HG03135 (cell line): ENCODE results near the gene PRELID3B.

ENCODE experiments used
- ATAC-seq: cut with Tn5 transposase; IDR thresholded peaks from one replicate; pipeline ENCODE4 v1.9.1; 2021; ENCODE audit warnings: mild to moderate bottlenecking, moderate library complexity; ENCODE audit not compliant: unreplicated experiment

PRELID3B gene

DNA sequence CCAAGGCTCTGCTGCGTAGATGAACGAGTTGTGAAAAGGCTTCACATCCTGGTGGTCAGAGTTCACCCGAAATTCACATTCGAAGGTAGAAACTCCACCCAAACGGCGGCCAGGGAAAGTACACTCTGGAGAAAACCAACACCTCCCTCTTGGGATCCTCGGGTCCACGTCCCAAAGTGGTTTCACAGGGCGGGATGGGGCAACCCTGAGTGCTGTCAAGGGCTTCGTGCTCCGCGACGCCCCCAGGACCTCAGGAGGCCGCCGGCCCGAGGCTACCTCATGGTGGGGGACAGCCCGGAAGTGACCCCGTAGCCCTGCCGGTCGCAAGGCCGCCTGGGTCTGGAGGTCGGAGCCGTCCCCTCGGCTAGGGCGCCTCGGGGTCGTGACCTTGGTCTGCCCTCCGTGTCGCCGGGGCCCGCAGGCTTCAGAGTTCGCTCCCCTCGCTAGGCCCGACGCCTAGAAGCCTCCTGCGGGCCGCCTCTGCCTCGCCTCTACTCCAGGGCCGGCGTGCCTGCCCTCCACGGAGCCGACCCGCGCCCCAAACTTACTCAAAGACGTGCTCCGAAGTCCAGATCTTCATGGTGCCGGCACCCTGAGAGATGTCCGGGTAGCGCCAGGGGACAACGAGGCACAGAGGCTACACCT lies at the start of gene PRELID3B:
PRELID3B (minus strand) TSS at position 636 of the 645 bp plus-strand sequence; CDS start at position 580, 56 bp downstream.
- peak; percentile 19 for ATAC-seq

DNA sequence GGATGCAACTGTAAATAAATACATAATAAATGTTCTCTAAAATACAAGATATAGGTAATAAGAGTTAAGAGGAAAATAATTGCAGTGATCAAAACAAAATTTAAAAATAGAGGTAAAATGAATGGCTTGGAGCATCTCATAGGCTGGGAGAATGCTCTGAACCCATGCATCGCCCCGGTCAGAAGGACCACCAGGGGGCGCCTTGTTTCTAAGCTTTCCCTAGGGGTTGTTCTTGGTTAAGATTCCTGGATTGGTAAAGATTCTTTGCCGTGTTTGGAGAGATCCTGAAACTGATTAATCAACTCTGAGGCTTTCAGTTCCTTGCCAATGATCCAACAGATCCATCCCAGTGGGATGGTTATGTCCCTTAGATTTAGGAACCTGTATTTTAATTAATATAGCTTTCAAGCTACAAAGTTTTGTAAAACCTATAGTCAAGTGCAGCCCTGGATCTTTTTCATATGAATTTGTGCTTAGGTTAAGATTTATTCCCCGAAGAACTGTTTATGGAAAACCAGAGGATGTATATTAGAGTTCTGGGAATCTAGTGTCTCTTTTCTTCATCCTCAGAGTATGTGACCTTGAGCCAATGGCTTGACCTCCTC lies 45.3 kb upstream of the PRELID3B start:
- ATAC-seq, result no peak

DNA sequence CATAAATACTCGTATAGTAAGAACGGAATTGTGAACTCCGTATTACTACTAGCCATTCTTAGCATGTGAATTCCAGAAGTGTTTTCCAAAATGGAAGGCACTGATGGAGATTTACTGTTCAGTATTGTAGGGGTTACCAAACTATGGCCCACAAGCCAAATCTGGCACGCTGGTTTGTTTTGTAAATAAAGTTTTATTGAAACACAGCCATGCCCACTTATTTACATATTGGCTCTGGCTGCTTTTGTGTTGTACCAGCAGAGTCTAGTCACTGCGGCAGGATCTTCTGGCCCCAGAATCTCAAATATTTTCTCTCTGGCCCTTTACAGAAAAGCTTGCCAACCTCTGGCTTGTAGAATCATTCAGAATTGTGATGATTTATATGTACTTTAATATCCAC lies 44.3 kb upstream of the PRELID3B start:
- ATAC-seq, result no peak

DNA sequence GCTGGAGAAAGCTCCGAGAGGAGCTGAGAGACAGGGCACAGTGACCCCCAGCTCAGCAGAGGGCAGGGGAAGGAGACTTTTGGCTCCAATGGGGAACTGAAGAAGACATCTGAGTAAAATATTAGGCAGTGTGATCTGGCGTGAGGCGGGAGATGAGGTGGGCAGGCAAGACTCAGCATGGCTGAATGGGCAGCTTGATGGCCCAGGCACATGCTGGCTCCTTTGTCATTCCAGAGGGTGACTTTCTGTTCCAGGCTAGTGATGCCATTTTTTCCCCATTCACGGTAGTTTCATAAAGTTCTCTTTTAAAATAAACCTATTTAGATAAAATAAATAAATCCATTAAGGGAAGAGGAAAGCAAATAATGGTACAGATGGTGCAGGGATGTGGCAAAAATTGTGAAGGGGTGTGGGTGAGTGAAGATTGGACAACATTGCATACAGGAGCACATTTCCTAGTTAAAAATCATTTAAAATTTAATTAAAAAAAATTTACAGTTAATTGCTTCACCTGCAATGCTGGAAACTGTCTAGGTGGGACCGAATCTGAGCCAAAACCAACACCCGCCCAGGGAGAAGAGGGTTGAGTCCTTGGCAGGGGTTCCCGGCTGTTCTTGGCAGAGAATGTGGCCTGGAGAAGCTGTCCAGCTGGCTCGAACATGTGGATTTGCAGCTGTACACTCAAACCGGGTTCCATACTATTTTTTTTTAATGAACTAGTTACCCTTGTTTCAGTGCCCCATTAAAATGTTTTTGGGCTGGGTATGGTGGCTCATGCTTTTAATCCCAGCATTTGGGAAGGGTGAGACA lies 41.7 kb upstream of the PRELID3B start:
- no peak for ATAC-seq

DNA sequence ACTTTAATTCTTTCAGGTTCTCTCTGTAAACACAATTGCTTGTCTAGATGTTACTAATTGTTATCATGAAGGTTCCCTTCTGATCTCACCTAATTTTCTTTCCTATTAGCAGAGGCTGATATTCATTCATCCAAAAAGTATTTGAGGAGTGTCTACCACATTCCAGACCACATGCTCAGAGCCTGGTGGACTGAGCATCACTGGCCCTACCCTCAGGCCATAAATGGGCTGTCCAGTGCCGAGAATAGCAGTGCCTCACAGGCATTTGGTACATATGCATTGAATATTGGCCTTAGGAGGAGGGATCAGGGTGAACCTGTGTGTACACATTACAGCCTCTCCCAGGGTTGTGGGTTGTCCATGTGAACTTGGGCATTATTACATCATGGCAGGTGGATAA lies 40.4 kb upstream of the PRELID3B start:
- ATAC-seq, result no peak

DNA sequence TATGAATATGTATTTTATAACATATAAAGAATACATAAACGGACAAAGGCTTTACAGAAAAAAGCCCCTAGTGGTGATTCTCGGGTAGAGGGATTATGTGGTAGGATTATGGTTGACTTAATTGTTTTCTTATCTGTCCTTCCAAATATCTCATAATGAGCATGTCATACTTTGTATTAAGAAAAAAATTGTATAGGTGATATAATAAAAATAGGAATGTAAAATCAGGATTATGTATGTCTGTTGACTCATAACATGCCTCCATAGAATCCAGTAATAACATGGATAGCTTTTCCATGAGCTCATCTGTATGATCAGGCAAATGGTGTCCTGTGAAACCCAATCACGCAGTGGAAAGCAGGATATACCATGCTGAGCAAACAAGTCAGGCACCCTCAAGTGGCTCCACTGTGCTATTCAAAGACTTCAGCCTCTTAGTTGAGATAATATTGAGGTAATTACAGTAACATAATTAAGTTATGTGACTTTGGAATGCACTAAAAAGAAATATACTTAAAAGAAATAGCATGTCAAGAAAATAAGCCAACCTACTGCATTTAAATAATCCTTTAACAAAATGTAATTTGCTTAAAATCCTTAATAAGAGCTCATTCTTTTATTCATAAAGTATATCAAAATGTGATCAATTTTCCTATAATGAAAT lies 39.6 kb upstream of the PRELID3B start:
- ATAC-seq, result no peak

DNA sequence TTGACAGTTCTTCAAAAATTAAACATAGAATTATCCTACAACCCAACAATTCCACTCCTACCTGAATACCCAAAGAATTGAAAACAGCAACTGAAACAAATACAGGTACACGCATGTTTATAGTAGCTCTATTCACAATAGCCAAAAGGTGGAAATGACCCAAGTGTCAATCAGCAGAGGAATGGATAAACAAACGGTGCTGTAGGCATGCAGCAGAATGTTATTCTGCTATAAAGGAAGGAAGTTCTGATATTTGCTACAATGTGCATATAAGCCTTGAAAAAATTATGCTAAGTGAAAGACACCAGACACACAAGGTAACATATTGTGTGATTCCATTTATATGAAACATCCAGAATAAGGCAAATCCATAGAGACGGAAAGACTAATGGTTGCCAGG lies 38.5 kb upstream of the PRELID3B start:
- ATAC-seq, result no peak

DNA sequence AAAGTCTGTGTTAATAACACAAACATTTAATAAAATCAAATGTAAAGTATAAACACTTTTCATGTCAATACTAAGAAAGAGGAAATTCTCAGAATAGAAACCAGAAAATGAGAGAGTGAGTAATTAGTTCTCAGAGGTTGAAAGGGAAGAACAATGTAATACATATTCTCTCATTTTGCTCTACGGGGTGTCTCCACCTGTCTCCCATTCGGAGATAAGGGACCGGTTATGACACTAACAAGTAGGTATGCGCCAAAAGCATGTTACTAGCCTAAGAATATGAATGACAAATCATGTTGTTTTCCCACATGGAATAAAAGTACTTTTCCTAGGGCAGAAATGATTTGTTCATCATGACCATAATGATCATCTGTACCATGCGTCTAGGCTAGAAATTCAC lies 35.6 kb upstream of the PRELID3B start:
- ATAC-seq, result no peak

DNA sequence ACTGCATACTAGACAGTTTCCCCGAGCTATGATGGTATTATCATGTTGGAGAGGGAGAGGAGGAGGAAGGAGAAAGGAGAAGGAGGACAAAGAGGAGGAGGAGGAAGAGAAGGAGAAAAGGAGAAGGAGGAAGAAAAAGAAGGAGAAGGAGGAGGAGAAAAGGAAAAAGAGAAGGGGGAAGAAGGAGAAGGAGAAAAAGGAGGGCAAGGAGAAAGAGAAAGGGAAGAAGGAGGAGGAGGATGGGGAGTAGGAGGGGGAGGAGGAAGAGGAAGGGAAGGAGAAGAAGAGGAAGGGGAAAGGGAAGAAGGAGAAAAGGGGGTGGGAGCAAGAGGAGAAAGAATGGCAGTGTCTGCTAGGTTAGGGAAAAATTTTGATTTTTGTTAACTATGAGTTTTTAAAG lies 35.1 kb upstream of the PRELID3B start:
- no peak for ATAC-seq

DNA sequence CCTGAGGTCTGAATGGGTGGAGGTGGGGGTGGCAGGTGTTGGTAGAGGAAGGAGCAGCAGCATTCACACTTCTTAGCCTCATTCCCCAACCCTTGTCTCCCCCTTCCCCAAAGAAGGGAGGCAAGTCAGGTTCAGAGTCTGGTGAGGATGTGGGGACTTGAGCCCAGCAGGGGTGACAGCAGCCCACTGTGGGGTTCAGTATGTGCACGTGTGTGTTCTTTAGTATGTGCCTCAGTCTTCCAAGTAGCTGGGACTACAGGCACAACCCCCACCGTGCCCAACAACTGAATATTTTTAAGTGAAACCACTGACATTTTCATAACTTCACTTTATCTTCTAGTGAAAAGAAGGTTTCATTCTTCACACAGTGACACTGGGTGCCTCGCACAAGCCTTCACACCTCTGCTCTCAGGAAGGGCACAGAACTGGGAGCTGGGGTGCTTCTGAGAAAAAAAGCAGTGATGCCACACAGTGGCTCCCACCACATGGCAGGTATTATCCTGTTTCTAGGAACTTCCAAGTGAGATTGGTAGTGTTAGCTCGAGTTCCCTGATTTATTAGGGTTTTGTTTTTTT lies 33.4 kb upstream of the PRELID3B start:
- ATAC-seq, result no peak

DNA sequence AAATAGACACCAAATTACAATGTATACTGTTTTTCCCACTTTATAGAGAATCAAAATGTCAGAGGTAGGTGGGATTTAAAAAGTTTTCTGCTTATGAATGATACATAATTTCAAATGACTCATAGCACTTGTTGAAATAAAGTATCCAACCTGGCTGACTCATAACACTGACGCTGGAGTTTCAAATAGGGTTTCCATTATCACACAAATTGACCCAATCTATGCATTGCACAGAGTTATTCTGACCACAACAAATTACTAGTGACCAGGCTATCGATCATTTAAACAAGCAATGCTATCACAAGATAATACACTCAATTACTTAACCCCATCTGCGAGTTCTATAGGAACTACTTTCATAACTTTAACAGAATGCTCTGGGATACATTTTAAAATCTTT lies 31.9 kb upstream of the PRELID3B start:
- ATAC-seq, result no peak

DNA sequence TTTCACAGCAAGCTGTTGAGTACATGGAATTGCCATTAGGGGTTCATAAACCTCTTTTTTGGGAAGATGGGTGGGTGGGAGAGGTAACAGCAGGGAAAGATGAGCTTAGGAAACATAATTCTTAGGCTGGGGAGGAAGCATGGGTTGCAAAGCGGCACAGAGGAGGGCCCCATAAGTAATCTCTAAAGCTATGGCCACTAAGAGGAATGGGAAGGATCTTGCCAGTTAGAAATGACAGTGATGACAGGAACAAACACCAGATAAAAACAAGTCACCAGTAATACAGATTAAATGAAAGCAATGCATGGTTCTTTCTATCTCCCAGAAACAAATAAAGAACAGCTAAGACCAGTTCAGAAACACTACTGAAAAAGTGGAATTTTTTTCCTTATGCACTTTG lies 31.0 kb upstream of the PRELID3B start:
- no peak for ATAC-seq

DNA sequence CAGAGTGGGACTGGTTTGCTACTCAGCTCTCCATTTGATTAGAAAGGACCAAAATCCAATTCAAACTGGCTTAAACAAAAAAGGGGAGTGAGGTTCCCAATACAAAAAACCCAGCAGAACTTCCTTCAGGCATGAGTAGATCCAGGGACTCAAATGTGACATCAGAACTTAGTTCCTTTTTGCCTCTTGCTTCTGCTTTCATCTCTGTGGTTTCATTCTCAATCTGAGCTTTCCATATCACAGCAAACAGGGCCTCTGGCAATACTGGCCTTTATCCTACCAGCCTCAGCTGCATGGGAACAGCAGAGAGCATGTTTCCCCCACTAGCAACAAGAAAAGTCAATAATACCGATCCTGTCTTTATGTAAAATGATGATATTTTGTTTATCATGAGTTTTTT lies 28.6 kb upstream of the PRELID3B start:
- no peak for ATAC-seq

DNA sequence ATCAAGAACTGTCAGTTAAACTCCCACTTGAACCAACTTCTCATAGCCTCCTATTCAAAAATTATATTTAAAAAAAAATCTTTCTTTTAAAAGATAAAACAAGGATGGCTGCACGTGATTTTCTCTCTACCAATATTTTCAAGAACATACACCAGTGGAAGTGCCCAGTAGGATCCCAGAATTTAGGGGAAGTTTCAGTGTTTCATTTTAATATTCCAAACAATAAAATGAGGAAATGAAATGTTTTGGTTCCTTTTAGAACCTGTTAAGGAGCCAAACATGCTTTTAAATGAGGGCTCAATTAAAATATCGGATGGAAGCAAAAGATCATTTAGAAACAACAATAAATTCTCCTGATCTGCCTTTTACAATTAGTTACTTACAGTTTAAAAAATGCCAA lies 26.4 kb upstream of the PRELID3B start:
- no peak for ATAC-seq

DNA sequence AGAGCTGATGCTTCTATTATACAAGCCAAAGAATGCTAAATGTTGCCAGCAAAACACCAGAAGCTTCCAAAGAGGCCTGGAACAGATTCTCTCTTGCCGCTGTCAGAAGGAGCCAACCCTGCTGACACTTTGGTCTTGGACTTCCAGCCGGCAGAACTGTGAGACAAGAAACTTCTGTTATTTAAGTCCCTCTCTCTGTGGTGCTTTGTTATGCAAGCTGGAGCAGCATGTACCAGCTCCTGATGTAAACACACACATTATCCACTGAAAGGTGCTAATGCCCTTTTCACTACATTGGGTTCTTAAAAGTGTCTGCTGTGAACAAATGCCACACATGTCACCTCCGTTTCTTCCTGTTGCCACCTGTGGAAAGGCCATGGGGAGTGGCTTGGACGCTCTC lies 25.9 kb upstream of the PRELID3B start:
- no peak for ATAC-seq

DNA sequence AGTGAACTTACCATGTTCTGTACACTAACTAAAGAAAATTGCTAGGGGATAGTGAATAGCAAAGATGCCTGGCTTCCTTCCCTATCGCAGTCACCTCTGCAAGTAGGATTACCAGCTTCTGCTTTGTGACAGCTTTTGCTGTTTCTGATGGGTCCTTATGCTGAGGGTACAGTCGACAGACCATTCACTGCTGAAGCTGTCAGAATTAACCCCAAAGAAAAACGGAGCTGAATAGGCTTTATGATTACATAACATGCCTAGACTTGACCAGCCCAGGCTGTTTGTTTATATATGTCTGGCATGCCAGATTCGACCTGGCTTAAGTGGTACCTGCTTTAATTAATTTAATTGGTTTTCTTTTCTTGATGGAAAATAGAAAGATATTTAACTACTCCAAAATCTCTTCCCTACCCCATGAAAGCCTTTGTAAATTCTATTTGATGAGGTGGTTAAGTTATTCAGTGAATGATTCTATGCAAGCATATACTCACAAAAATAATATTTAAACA lies 21.7 kb upstream of the PRELID3B start:
- ATAC-seq, result no peak

DNA sequence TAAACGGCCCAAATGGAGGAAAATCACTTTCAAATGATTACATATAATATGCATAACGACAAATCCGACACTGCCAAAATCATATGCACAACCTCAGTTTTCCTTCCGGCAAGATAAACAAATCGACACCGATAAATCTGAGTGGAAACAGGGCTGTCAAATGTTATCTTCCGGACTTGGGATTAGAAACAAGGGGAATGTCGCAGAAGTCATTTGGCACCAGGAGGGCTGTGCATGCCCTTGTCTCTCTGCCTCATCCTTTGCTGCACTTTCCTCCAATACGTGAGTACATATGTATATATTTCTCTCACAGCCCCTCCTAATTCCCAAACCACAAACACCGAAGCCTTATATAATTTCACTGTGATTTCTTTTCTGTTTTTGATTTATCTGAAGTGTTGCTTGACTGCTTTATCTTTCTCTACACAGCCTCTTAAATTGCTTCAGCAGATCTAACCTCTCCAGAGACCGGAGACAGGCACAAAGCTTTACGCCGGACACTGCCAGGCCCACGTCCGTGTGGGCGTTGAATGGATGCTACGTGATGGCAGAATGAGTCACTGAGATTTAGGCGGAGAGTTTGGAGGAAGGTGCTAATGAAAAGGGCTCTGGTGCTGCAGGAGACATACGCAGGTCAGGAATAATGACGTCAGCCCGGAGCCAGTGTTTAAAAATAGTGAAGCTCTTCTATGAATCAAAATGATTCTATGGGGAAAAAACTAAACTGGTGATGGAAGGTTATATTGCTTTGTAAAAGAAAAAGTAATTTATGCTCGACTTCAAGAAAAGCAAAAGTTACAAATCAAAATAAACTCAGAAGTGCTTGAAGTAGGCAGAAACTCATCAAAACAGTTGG lies 21.0 kb upstream of the PRELID3B start:
- no peak for ATAC-seq

DNA sequence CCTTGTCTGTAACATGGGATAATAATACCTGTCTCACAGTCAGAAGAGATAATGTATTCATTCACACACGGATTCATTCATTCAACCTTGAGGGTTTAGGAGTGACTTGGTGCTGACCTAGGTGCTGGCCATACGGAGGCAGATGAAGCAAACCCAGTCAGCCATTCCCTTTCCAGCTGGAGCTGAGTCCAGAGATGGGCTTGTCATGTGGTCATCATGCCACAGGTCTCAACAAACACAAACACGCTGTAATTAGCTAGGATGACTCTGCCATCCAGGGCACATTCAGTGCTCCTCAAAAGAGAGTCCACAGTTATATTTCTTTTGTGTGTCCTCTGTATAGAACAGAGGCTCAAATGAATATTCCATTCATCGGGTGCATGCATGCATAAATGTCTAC lies 19.5 kb upstream of the PRELID3B start:
- ATAC-seq, result no peak

DNA sequence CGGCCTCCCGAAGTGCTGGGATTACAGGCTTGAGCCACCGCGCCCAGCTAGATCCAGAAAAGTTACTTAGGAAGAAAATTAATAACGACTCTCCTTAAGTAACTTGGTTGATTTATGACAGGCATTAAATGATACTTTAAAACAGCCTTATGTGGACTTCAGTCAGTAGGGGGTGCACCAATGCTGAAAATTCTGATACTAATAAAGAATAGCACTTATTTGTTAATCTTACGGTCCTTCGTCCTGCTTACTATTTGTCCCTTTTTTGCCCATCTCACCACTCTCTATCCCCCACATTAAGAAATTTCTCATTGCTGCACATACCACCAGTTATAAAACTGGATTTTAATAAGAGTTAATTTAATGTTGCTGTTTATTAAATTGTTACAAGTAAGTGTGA lies 12.7 kb upstream of the PRELID3B start:
- no peak for ATAC-seq

DNA sequence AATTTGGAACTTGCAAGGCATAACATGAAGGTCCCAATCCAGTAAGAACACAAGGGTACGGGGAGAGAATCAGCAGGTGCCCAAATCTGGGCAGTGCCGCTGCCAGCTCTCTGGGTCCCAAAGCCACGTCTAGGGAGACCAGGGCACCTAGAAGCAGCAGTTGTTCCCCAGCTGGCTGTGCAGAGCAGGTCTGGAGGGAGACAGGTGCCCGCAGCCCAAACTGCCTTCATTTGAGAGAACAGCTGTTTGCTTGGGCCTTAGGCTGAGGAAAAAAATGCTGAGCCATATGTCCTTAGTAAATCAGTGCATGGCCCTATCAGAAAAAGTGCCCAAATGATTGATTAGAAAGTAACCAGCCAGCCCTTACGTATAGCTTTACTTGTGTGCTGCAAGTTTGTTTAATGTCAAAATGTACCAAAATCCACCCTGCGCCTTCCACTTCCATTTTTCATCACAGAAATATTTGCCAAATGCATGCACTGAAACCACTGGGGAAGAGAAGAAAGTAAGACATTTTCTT lies 9.1 kb upstream of the PRELID3B start:
- no peak for ATAC-seq
